DMS153 treated with DMSO at 0.1 percent for 48 hours (cell line): ENCODE results near the gene ABHD17C.

Experiments
- DNase-seq: peaks from one replicate; lab custom pipeline; 2025; ENCODE audit not compliant: unreplicated experiment; lab: John Stamatoyannopoulos, UW

The ABHD17C gene

GRCh38 chr15:80780416-80781221 is 85.5 kb downstream of the ABHD17C start:
- no peak for DNase-seq

DNA sequence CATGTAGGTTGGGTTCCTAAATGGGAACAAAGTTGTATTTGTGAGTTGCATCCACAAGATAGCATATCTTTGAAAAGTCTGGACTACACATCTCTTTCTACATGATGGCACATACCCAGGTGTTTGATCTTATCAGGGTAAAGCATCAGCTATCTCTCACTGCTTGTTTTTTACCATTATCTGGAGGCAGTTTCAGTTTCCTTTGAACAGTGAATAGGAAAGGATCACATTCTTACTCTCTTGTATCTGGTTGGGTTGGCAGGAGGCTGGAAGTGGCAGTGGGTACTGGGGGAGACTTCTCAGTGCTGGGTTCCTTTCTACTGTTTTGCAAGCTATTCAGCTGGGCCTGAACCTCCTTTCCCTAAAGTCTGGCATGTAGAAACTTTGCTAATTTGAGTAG is 88.2 kb downstream of the ABHD17C start:
- DNase-seq, result no peak

- DNase-seq, result no peak
These were observed 90.2 kb downstream of the ABHD17C start for GRCh38 chr15:80785335-80785734.

DNA sequence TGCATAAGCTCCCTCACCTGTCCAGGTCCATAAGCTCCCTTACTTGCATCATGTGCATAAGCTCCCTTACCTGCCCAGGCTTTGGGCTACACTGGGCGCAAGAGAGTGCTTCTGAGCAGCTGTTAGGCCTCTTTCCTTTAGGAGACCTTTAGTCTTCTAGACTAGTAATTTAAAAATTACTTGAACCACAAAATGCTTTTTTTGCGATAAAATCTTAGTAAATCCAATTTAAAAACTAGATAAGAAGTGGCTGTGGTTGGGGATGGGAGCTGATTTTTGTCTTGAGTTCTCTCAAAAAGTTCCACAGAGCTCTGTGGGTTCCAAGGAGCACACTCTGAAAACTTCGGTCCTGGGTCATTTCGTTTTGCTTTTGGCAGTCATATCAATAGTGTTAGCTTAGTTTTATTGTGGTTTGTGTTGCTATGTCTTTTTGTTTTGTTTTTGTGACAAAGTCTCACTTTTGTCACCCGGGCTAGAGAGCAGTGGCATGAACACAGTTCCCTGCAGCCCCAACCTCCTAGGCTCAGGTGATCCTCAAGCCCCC is 90.8 kb downstream of the ABHD17C start:
- no peak for DNase-seq

DNA sequence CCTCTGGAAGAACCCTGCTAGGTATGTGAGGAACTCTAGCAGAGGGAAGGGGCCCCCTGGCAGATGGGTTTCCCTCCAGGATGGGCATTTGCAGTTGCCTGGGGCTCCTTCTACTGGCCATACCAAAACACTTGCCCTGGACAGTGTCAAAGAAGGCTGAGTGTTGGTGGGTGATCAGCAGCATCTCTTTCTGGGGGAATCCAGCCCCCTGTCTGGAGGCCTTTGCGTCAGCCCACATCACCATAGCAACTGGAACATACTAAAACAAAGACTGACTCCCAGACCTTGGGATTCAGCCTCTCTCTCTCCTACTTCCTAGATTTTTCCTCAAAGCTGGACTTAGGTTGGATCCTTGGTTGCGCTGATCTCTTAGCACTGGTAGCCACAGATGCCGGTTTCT is 92.2 kb downstream of the ABHD17C start:
- no peak for DNase-seq

GRCh38 chr15:80788536-80788935 is 93.4 kb downstream of the ABHD17C start:
- no peak for DNase-seq

DNA sequence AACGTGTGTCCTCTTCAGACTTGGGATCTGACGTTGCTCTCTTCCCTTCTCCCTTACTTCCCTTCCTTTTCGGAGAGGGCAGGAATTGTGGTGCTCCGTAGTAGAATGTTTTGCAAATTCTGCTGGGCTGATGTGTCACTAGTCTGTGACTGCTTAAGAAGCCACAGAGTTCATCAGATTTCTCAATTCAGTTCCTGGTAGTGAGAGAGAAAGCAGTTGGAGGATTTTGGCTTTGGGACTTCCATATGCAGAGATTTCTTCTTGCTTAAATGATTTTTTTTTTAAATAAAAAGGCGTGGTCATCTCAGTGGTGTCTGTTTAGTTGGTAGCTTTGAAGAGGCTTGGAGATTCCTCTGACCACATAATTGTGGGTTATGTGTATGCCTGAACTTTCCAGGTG is 94.2 kb downstream of the ABHD17C start:
- no peak for DNase-seq

GRCh38 chr15:80789796-80790195 is 94.7 kb downstream of the ABHD17C start:
- DNase-seq, result no peak

GRCh38 chr15:80790236-80790635 is 95.1 kb downstream of the ABHD17C start:
- DNase-seq, result no peak

DNA sequence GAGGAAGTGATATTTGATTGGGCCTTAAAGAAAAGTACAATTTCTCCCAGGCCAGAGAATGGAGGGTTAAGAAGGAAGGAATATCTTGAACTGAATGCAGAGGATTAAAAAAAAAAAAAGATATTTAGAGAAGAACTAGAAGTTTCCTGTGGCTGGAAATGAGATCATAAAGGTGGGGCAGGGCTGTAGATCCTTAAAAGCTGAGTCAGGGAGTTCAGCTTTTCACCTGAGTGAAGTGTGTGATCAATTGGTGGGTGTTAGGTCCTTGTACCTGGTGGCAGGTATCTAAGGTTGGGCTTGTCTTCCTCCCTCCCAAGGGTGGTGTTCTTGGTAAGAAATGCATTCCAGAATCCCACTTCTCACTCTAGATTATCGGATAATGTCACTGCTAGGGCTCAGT is 95.9 kb downstream of the ABHD17C start:
- no peak for DNase-seq

DNA sequence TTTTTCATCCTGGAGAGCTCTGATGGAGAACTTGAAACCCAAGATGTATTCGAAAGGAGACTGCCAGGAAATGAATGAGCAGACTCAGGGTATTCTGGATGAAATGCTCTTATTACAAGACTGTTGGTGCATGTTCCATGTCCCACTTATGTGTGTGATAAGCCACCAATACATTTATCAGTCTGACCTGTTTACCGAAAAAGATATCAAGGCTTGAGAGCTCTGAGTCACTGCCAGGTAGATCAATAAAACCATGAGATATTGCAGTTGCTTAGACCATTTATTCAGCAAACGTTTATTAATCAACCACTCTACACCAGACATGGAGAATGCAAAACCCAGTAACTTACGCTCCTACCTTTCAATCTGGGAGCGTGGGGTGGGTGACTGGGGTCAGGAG is 101.3 kb downstream of the ABHD17C start:
- no peak for DNase-seq

GRCh38 chr15:80798911-80799310 is 103.8 kb downstream of the ABHD17C start:
- DNase-seq, result no peak

GRCh38 chr15:80800067-80800466 is 105.0 kb downstream of the ABHD17C start:
- no peak for DNase-seq

DNA sequence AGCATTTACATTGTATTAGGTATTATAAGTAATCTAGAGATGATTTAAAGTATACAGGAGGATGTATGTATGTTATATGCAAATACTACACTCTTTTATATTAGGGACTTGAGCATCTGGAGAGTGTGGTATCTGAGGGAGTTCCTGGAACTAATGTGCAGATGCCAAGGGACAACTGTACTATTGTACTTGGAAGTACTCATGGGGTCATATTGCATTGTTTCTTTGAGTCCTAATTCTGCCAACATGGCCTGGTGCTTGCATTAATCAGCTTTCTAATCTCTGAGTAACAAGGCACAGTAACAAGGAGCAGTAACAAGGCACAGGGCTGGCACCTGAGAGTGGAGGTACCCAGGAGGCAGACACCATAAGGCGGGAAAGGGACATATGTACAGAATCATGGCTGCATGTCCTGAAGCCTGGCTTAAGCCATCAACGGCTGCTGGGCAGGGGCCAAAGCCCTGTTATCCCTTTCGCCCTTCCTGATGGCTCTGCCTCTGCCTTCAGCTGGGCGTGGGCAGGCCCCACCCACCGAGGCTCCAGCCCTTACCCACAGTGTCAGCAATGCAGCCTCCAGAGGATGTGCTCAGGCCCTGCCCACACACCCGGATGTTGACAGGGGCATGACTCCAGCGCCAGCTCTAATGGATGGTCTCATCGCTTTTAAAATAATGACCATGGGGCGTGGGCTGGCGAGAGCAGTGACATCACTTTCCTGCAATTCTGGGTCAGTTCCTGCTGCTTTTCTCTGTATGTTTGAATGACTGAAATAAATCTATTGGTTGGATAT is 107.0 kb downstream of the ABHD17C start:
- DNase-seq, result no peak

DNA sequence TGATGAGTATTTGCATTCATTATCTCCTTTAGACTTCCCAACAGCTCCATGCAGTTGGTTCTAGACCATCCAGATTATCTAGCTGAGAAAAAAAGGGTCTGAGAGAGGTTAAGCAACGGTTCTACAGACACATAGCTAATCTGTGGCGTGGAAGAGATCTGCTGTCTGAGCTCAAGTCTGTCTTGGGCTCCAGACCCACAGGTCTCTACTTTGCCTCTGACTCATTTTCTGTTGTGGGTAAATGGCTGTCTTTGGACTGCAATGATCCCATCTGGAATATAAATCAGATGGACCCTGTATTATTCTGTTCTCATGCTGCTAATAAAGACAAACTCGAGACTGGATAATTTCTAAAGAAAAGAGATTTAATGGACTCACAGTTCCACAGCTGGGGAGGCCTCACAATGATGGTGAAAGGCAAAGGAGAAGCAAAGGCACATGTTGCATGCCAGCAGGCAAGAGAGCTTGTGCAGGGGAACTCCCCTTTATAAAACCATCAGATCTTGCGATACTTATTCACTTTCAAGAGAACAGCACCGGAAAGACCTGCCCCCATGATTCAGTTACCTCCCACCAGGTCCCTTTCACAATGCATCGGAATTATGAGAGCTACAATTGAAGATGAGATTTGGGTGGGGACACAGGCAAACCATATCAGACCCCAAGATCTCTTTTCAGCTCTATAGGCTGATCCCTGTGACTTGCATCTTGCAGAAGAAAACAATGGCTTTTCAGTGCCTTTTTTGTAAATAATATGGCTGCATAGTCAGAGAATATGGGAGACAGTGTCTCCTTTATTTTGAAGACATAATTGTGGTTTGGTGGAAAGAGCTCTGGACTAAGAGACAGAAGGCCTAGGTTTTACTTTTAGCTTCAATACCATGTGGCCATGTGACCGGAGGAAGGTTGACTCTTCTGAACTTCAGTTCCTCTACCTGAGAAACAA is 108.7 kb downstream of the ABHD17C start:
- no peak for DNase-seq

DNA sequence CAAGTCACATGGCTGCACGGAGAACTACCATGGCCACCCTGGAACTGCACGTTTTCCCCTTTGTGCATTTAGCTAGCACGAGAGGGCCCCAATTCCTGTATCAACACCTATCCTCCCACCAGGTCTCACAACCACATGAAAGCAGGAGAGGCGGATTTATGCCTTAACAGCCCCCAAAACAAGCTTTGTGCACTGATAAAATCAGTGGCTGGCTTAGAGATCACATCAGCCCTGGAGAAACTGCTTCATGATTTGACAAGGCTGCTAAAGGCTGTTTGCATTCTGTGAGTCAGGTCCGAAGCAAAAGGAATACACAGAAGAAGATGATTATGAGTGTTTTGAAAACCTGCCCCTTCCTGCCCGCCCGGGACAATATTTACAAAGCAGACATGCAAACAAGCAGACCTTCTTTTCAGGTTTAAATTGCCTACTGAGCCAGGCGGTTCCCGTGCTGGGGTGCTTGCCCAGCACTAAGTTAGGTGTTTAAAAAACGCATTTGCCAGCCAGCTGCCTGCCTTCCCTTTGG is 109.9 kb downstream of the ABHD17C start:
- peak; percentile 45 for DNase-seq
